Measurements from ENCODE around the gene HYCC1.
"Not testable (repeated sequence)": the region's sequence is repeated elsewhere in the genome, so short reads cannot be mapped to it uniquely, and the experiment has no call there.

Gene HYCC1

GRCh38 chr7:23013715-23014649 is at the start of gene HYCC1:
HYCC1 (minus strand) TSS chr7:23014130; CDS start chr7:22991111, 23,019 bp downstream.
- peak; percentile 99 for DNase-seq (ENCODE audit: low spot score)

- no peak for DNase-seq (ENCODE audit: low spot score)
Measured at GRCh38 chr7:23062452-23062851, 48.5 kb upstream of the HYCC1 start.

GRCh38 chr7:23061327-23061726 is 47.4 kb upstream of the HYCC1 start:
- no peak for DNase-seq (ENCODE audit: low spot score)

- no peak for DNase-seq (ENCODE audit: low spot score)
Measured at GRCh38 chr7:23058408-23059096, 44.6 kb upstream of the HYCC1 start.

- peak; percentile 67 for DNase-seq (ENCODE audit: low spot score)
Measured at GRCh38 chr7:23055582-23056178, 41.8 kb upstream of the HYCC1 start.

- not testable (repeated sequence) for DNase-seq (ENCODE audit: low spot score)
Measured at GRCh38 chr7:23051124-23051485, 37.2 kb upstream of the HYCC1 start.

- DNase-seq (ENCODE audit: low spot score), result not testable (repeated sequence)
Measured at GRCh38 chr7:23046336-23046735, 32.4 kb upstream of the HYCC1 start.

- DNase-seq (ENCODE audit: low spot score), result not testable (repeated sequence)
Measured at GRCh38 chr7:23045086-23045485, 31.2 kb upstream of the HYCC1 start.

- no peak for DNase-seq (ENCODE audit: low spot score)
Measured at GRCh38 chr7:23044581-23044980, 30.7 kb upstream of the HYCC1 start.

GRCh38 chr7:23043441-23043840 is 29.5 kb upstream of the HYCC1 start:
- DNase-seq (ENCODE audit: low spot score), result no peak

GRCh38 chr7:23039674-23040073 is 25.7 kb upstream of the HYCC1 start:
- DNase-seq (ENCODE audit: low spot score), result not testable (repeated sequence)

- DNase-seq (ENCODE audit: low spot score), result not testable (repeated sequence)
Measured at GRCh38 chr7:23035542-23036371, 21.8 kb upstream of the HYCC1 start.

GRCh38 chr7:23027261-23027660 is 13.3 kb upstream of the HYCC1 start:
- DNase-seq (ENCODE audit: low spot score), result no peak

- DNase-seq (ENCODE audit: low spot score), result no peak
Measured at GRCh38 chr7:23026164-23026563, 12.2 kb upstream of the HYCC1 start.

- DNase-seq (ENCODE audit: low spot score), result no peak
Measured at GRCh38 chr7:23024454-23024853, 10.5 kb upstream of the HYCC1 start.

- DNase-seq (ENCODE audit: low spot score), result no peak
Measured at GRCh38 chr7:23022851-23023250, 8.9 kb upstream of the HYCC1 start.

GRCh38 chr7:23022258-23022769 is 8.4 kb upstream of the HYCC1 start:
- DNase-seq (ENCODE audit: low spot score), result no peak

- DNase-seq (ENCODE audit: low spot score), result no peak
Measured at GRCh38 chr7:23021596-23021995, 7.7 kb upstream of the HYCC1 start.

- DNase-seq (ENCODE audit: low spot score), result no peak
Measured at GRCh38 chr7:23020742-23021401, 6.9 kb upstream of the HYCC1 start.

GRCh38 chr7:23018750-23019149 is 4.8 kb upstream of the HYCC1 start:
- no peak for DNase-seq (ENCODE audit: low spot score)

- DNase-seq (ENCODE audit: low spot score), result no peak
Measured at GRCh38 chr7:23017309-23017708, 3.4 kb upstream of the HYCC1 start.

All from hematopoietic multipotent progenitor cell treated with erythropoietin and hydrocortisone succinate and interleukin-3 and kit ligand, for 15 days (in vitro differentiated cells).